NT2/D1 (cell line): Measurements from ENCODE around the gene PLCL1.

Source experiments
- YY1 ChIP-seq: IDR thresholded peaks from 2 replicates; pipeline ENCODE4 v1.6.1; 2011; ENCODE audit not compliant: insufficient read length, insufficient read depth
- ZNF274 ChIP-seq: IDR thresholded peaks from 2 replicates; pipeline ENCODE4 v1.6.1; 2011; ENCODE audit warnings: mild to moderate bottlenecking, low read depth, low read length

GRCh38 chr2:197969391-197969893 lies 165.0 kb downstream of the PLCL1 start:
- no peak for TF ChIP-seq ZNF274
- TF ChIP-seq YY1 = no peak
